ENCODE results near the gene COL27A1. TPM values are rescaled to one million over a fixed set of nuclear protein-coding genes. Genes with fewer than 3 reads are reported as not detected.

The COL27A1 gene
- total and polyA plus RNA-seq, 2 donors (not counting 3 experiments of a cell fraction or from before 2014, with no cell fraction given): 14.7 to 49.1 TPM

DNA sequence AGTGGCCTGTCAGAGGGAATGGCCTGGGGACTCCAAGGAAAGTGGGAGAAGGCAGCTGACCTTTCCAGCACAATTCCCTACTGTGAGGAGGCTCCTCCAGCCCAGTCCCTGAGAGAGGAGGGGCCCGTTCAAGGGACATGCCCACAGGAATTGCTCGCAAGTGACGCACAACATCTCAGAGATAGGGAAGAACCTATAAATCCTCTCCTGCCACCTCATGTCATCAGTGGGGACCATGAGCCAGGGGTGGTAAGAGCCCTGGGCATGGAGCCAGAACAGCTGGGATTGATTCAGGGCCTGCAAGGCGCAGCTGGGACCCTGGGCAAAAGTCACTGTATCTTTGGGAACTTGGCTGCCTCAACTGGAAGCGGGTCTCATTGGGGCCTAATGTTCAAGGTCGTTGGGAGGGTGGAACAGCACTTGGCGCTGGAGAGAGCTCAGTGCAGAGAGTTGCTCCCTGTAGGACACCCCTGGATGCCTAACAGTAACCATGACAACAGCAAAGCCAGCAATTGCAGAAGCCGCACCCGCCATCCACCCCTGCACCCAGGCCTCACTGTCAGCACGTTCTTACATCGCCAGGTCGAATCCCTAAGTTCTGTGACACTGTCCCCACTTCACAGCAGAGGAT, 126.3 kb downstream of the COL27A1 start:
- H3K27ac ChIP-seq (ENCODE audit: insufficient read depth, low read depth, low read length): no peak overlapping the region
- CTCF ChIA-PET: interaction anchor here (1.3 kb wide), 1 partner anchor 199 kb away, joined by 4 read pairs; no protein-coding TSS in a partner anchor

More for the DNA sequence above, 126.3 kb downstream of the COL27A1 start:
- no peaks in the 10 kb centered on the region for H3K27me3 ChIP-seq (ENCODE audit: control insufficient read depth in 2 of 2, insufficient read depth in 2 of 2, low read length in 2 of 2)
- FAIRE-seq (no peak), DNase-seq (ENCODE audit: low read depth, low spot score) (no peak)
- no peak overlapping the region for H3K9ac ChIP-seq (replicated peaks; ENCODE audit: extremely low read depth, insufficient read depth, low read length)
- dilution Hi-C loops (cut with MboI; ENCODE audit: extremely low pct_ligation_motif_present, low sequenced_read_pairs) (loop anchor here (25.0 kb wide), 1 partner anchor 194 kb away; the partner anchor contains the start of genes AMBP and KIF12), intact Hi-C loops (cut with micrococcal nuclease) (no loop called here)
- H2AFZ ChIP-seq (ENCODE audit: low read depth, low read length): no peak overlapping the region
- no peaks in the 10 kb centered on the region for H3K9me3 ChIP-seq (replicated peaks; ENCODE audit: control insufficient read depth, insufficient read depth, low read length)
- H3K9me1 ChIP-seq (replicated peaks; ENCODE audit: control insufficient read depth, extremely low read depth, insufficient read depth, low read length): no peaks in the 10 kb centered on the region
- no peaks in the 10 kb centered on the region for H4K20me1 ChIP-seq (replicated peaks; ENCODE audit: control insufficient read depth, extremely low read depth, insufficient read depth, low read length)
- H3K36me3 ChIP-seq (ENCODE audit: control insufficient read depth in 2 of 2, extremely low read depth in 1 of 2, insufficient read depth in 2 of 2, low read length in 2 of 2): peaks cover 0 to 2% of the 10 kb centered on the region in 2 experiments
- H3K4me1 ChIP-seq (ENCODE audit: control insufficient read depth, extremely low read depth, insufficient read depth, low read length): peaks cover 2% of the 10 kb centered on the region
- no peak overlapping the region for H3K4me3 ChIP-seq (replicated peaks in 1 of 3; ENCODE audit: insufficient read depth in 1 of 3, low read depth in 1 of 3, low read length in 3 of 3)
- BruUV-seq (replicated peaks): no TSS peak
- H3K79me2 ChIP-seq (ENCODE audit: control insufficient read depth, insufficient read depth, low read length): no peaks in the 10 kb centered on the region
- POLR2A ChIA-PET: no interaction called here
- no peak overlapping the region for H3K4me2 ChIP-seq (ENCODE audit: insufficient read depth, low read length)
- TF ChIP-seq FOS (IDR thresholded peaks at IDR 0.05; ENCODE audit: borderline replicate concordance, insufficient read depth, low read length) (no peak), POLR2AphosphoS5 (IDR thresholded peaks at IDR 0.05; ENCODE audit: insufficient read depth, low read depth, low read length) (no peak), POLR2A (IDR thresholded peaks at IDR 0.05; ENCODE audit: low read depth, low read length) (no peak), GATA2 (IDR thresholded peaks at IDR 0.05; ENCODE audit: insufficient read depth, insufficient read length, low read depth, low read length) (no peak), JUN (IDR thresholded peaks at IDR 0.05; ENCODE audit: borderline replicate concordance, insufficient read depth, insufficient read length, low read depth) (no peak), MAX (IDR thresholded peaks at IDR 0.05; ENCODE audit: insufficient read depth, insufficient read length) (no peak)
- TF ChIP-seq, protein P1, sequence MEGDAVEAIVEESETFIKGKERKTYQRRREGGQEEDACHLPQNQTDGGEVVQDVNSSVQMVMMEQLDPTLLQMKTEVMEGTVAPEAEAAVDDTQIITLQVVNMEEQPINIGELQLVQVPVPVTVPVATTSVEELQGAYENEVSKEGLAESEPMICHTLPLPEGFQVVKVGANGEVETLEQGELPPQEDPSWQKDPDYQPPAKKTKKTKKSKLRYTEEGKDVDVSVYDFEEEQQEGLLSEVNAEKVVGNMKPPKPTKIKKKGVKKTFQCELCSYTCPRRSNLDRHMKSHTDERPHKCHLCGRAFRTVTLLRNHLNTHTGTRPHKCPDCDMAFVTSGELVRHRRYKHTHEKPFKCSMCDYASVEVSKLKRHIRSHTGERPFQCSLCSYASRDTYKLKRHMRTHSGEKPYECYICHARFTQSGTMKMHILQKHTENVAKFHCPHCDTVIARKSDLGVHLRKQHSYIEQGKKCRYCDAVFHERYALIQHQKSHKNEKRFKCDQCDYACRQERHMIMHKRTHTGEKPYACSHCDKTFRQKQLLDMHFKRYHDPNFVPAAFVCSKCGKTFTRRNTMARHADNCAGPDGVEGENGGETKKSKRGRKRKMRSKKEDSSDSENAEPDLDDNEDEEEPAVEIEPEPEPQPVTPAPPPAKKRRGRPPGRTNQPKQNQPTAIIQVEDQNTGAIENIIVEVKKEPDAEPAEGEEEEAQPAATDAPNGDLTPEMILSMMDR (IDR thresholded peaks at IDR 0.05; ENCODE audit: extremely low read depth in 1 of 2, insufficient read depth in 1 of 2, low read depth in 1 of 2, low read length in 2 of 2): no peak

Measured in endothelial cell of umbilical vein (primary cell).